Endothelial cell of umbilical vein (primary cell): ENCODE data around the gene ITGA1. TPM values are rescaled to one million over a fixed set of nuclear protein-coding genes. Genes with fewer than 3 reads are reported as not detected.

ENCODE experiments used
- BruUV-seq: library from RNA; stranded (reverse); fragments of 400-500 nt; replicated peaks from 2 replicates; lab custom pipeline; 2021; lab: Mats Ljungman, UMichigan
- CTCF ChIA-PET: fragments of 300-600, 350-600 bp; sonication (Branson Sonifier 250); formaldehyde crosslinking; loops from one replicate; lab custom pipeline; 2021; ENCODE audit warnings: antibody characterized with exemption, inconsistent platforms; lab: Charles Lee
- POLR2A ChIA-PET: fragments of 300-600, 350-600 bp; sonication (Branson Sonifier 250); formaldehyde crosslinking; loops from one replicate; lab custom pipeline; 2021; ENCODE audit warnings: antibody characterized with exemption, inconsistent platforms; lab: Charles Lee
- DNase-seq: peaks from one replicate; pipeline ENCODE4 v3.0.0-alpha.2; 2011; ENCODE audit warnings: low read depth, low spot score
- FAIRE-seq: peaks from 2 replicates; lab custom pipeline; 2011; peaks lifted over from hg19 to GRCh38; lab: Jason Lieb, UNC
- H2AFZ ChIP-seq: 2 replicates; pipeline ENCODE4 v1.6.0; 2012; ENCODE audit warnings: low read depth, low read length, control low read depth, inconsistent platforms
- H3K27ac ChIP-seq: 2 replicates; pipeline ENCODE4 v1.5.1; 2011; ENCODE audit warnings: low read depth, mild to moderate bottlenecking, control low read depth, low read length, moderate library complexity; ENCODE audit not compliant: insufficient read depth
- H3K27me3 ChIP-seq, 2 experiments: 2 replicates each; pipeline versions ENCODE4 v1.6.0 to v1.6.1; 2011; ENCODE audit warnings: low read length in 2 of 2, mixed read lengths in 1 of 2; ENCODE audit not compliant: control insufficient read depth in 2 of 2, insufficient read depth in 2 of 2
- H3K36me3 ChIP-seq, 2 experiments: 2 replicates in 1 of 2; 3 replicates in 1 of 2; pipeline ENCODE4 v1.5.1; 2011; ENCODE audit warnings: low read length in 2 of 2, mild to moderate bottlenecking in 1 of 2, moderate library complexity in 1 of 2; ENCODE audit not compliant: control insufficient read depth in 2 of 2, insufficient read depth in 2 of 2; ENCODE audit errors: extremely low read depth in 1 of 2
- H3K4me1 ChIP-seq: 3 replicates; pipeline ENCODE4 v1.5.1; 2011; ENCODE audit warnings: mild to moderate bottlenecking, low read length; ENCODE audit not compliant: control insufficient read depth, insufficient read depth; ENCODE audit errors: extremely low read depth
- H3K4me2 ChIP-seq: 2 replicates; pipeline ENCODE4 v1.6.1; 2011; ENCODE audit warnings: low read length, control low read depth, mixed read lengths; ENCODE audit not compliant: insufficient read depth
- H3K4me3 ChIP-seq, 3 experiments: fragments of 200-600 bp in 1 of 3; sonication (generic), shearing (Covaris generic) in 1 of 3; replicated peaks in 1 of 3; 2 replicates each; pipeline ENCODE4 v1.5.1; 2011 to 2016; ENCODE audit warnings: control low read depth in 3 of 3, low read length in 3 of 3, mild to moderate bottlenecking in 2 of 3, inconsistent platforms in 1 of 3, low read depth in 1 of 3, moderate library complexity in 1 of 3; ENCODE audit not compliant: insufficient read depth in 1 of 3
- H3K79me2 ChIP-seq: 2 replicates; pipeline ENCODE4 v1.6.0; 2012; ENCODE audit warnings: low read length, inconsistent platforms; ENCODE audit not compliant: control insufficient read depth, insufficient read depth
- H3K9ac ChIP-seq: replicated peaks from 2 replicates; pipeline ENCODE3; 2011; ENCODE audit warnings: low read length, control low read depth; ENCODE audit not compliant: insufficient read depth; ENCODE audit errors: extremely low read depth
- H3K9me1 ChIP-seq: replicated peaks from 3 replicates; pipeline ENCODE4 v1.6.0; 2011; ENCODE audit warnings: mild to moderate bottlenecking, low read length; ENCODE audit not compliant: control insufficient read depth, insufficient read depth; ENCODE audit errors: extremely low read depth
- H3K9me3 ChIP-seq: replicated peaks from 2 replicates; pipeline ENCODE4 v1.5.1; 2012; ENCODE audit warnings: low read length, inconsistent platforms; ENCODE audit not compliant: control insufficient read depth, insufficient read depth
- H4K20me1 ChIP-seq: replicated peaks from 2 replicates; pipeline ENCODE3; 2011; ENCODE audit warnings: mild to moderate bottlenecking, low read length; ENCODE audit not compliant: control insufficient read depth, insufficient read depth; ENCODE audit errors: extremely low read depth
- CTCF ChIP-seq, 2 donors: IDR thresholded peaks; 1 replicate in 1 of 2; 2 replicates in 1 of 2; pipeline ENCODE4 v1.5.1; 2011; ENCODE audit warnings: low read length in 2 of 2, mild to moderate bottlenecking in 2 of 2, moderate library complexity in 2 of 2, control low read depth in 1 of 2, inconsistent platforms in 1 of 2, low read depth in 1 of 2; ENCODE audit not compliant: insufficient read depth in 1 of 2; ENCODE audit errors: extremely low read depth in 1 of 2
- EZH2 ChIP-seq: IDR thresholded peaks from 2 replicates; pipeline ENCODE4 v1.6.1; 2012; ENCODE audit warnings: borderline replicate concordance, low read depth, mild to moderate bottlenecking, moderate library complexity, low read length, inconsistent platforms; ENCODE audit not compliant: severe bottlenecking
- FOS ChIP-seq: IDR thresholded peaks from 2 replicates; pipeline ENCODE4 v1.6.1; 2011; ENCODE audit warnings: mild to moderate bottlenecking, low read length, moderate library complexity, borderline replicate concordance; ENCODE audit not compliant: insufficient read depth
- JUN ChIP-seq: IDR thresholded peaks from 2 replicates; pipeline ENCODE4 v1.6.1; 2011; ENCODE audit warnings: borderline replicate concordance, low read depth; ENCODE audit not compliant: insufficient read length, insufficient read depth
- MAX ChIP-seq: IDR thresholded peaks from 2 replicates; pipeline ENCODE4 v1.6.1; 2011; ENCODE audit not compliant: insufficient read depth, insufficient read length
- POLR2A ChIP-seq: IDR thresholded peaks from 2 replicates; pipeline ENCODE4 v1.6.1; 2012; ENCODE audit warnings: low read depth, mild to moderate bottlenecking, control low read depth, low read length
- POLR2AphosphoS5 ChIP-seq: IDR thresholded peaks from 2 replicates; pipeline ENCODE4 v1.6.1; 2012; ENCODE audit warnings: low read depth, mild to moderate bottlenecking, control low read depth, low read length, moderate library complexity; ENCODE audit not compliant: insufficient read depth
- dilution Hi-C: fragments of 300-500 bp; cut with MboI; formaldehyde crosslinking; loops from one replicate; pipeline ENCODE4 v1.15.0; 2019; ENCODE audit warnings: low sequenced_read_pairs; ENCODE audit not compliant: extremely low pct_ligation_motif_present
- intact Hi-C: fragments of 100-400 bp; cut with micrococcal nuclease; formaldehyde crosslinking; loops from one replicate; pipeline ENCODE4 v1.10.0; 2022
- polyA plus RNA-seq, 4 experiments: library from polyadenylated mRNA; depleted of rRNA in 3 of 4; stranded (reverse) in 3 of 4; unstranded in 1 of 4; fragments of >200 nt; gene quantifications; 2 replicates each; pipeline versions ENCODE4 v1.2.1 to v1.2.3, GENCODE V29; 2011 to 2012; ENCODE audit warnings: missing spikeins in 1 of 4
- total RNA-seq: library from RNA; stranded (reverse); gene quantifications from 2 replicates; pipeline ENCODE4 v1.2.3, GENCODE V29; 2021

ITGA1 gene
- total and polyA plus RNA-seq, 2 donors (not counting 3 experiments of a cell fraction or from before 2014, with no cell fraction given) = 0.65 to 1.9 TPM

GRCh38 chr5:52854949-52855348, 67.2 kb downstream of the ITGA1 start:
- TF ChIP-seq POLR2A (no peak), MAX (no peak), JUN (no peak), EZH2 (no peak), POLR2AphosphoS5 (no peak), CTCF (IDR thresholded peaks at IDR 0.05; ENCODE audit: extremely low read depth in 1 of 2, insufficient read depth in 1 of 2, low read depth in 1 of 2, low read length in 2 of 2) (no peak), FOS (no peak)
- intact Hi-C loops (no loop called here), dilution Hi-C loops (no loop called here)
- no TSS peak for BruUV-seq
- POLR2A ChIA-PET = no interaction called here
- Histone ChIP-seq H3K4me3 (no peak overlapping the region), H3K36me3 (no peaks in the 10 kb centered on the region), H4K20me1 (no peaks in the 10 kb centered on the region), H3K4me1 (no peaks in the 10 kb centered on the region), H3K4me2 (no peak overlapping the region), H3K9me3 (no peaks in the 10 kb centered on the region), H3K27me3 (no peaks in the 10 kb centered on the region), H3K9me1 (no peaks in the 10 kb centered on the region), H3K27ac (no peak overlapping the region), H2AFZ (no peak overlapping the region), H3K9ac (no peak overlapping the region), H3K79me2 (no peaks in the 10 kb centered on the region)
- CTCF ChIA-PET = no interaction called here
- FAIRE-seq (no peak), DNase-seq (no peak)
